ENCODE results near the gene IFIT5. TPM values are rescaled to one million over a fixed set of nuclear protein-coding genes. Genes with fewer than 3 reads are reported as not detected.

The IFIT5 gene
- total RNA-seq, 2 donors from 2014 or later, result 1.5 to 2.5 TPM

- no peaks in the 10 kb centered on the region for H3K27me3 ChIP-seq (ENCODE audit: control insufficient read depth, insufficient read depth, low read length, poor library complexity, severe bottlenecking)
- H3K27ac ChIP-seq (ENCODE audit: low read depth, low read length), result no peak overlapping the region
- H3K9ac ChIP-seq (ENCODE audit: extremely low read depth, low read length, poor library complexity, severe bottlenecking), result no peak overlapping the region
- Mint-ChIP-seq H3K36me3 (ENCODE audit: low read depth) (no peaks in the 10 kb centered on the region), H3K4me3 (no peak overlapping the region), H3K9me3 (no peaks in the 10 kb centered on the region), H3K27me3 (ENCODE audit: insufficient read depth) (no peaks in the 10 kb centered on the region), H3K4me1 (peaks cover 22% of the 10 kb centered on the region), H3K27ac (no peak overlapping the region)
- H3K9me3 ChIP-seq (ENCODE audit: control insufficient read depth, low read length), result no peaks in the 10 kb centered on the region
- DNase-seq, result no peak
- no peaks in the 10 kb centered on the region for H3K4me1 ChIP-seq (ENCODE audit: control insufficient read depth, insufficient read depth, low read length)
- WGBS, 2 experiments (ENCODE audit: insufficient coverage in 1 of 2, insufficient read length in 1 of 2), result 89 to 92% methylated on average over 3 of the region's 3 CpGs
- no peaks in the 10 kb centered on the region for H3K36me3 ChIP-seq (ENCODE audit: control insufficient read depth, insufficient read depth, low read length)
- TF ChIP-seq CTCF (conservative IDR thresholded peaks at IDR 0.05), result no peak
- H3K4me3 ChIP-seq (ENCODE audit: low read length), result no peak overlapping the region
Measured at GRCh38 chr10:89373916-89374711, 40.3 kb upstream of the IFIT5 start.

GRCh38 chr10:89374713-89375141 is 39.6 kb upstream of the IFIT5 start:
- Histone ChIP-seq H3K27me3 (ENCODE audit: control insufficient read depth, insufficient read depth, low read length, poor library complexity, severe bottlenecking) (no peaks in the 10 kb centered on the region), H3K4me1 (ENCODE audit: control insufficient read depth, insufficient read depth, low read length) (no peaks in the 10 kb centered on the region), H3K27ac (ENCODE audit: low read depth, low read length) (no peak overlapping the region), H3K9me3 (ENCODE audit: control insufficient read depth, low read length) (no peaks in the 10 kb centered on the region), H3K4me3 (ENCODE audit: low read length) (no peak overlapping the region), H3K36me3 (ENCODE audit: control insufficient read depth, insufficient read depth, low read length) (no peaks in the 10 kb centered on the region), H3K9ac (ENCODE audit: extremely low read depth, low read length, poor library complexity, severe bottlenecking) (no peak overlapping the region)
- H3K4me1 Mint-ChIP-seq, result peaks cover 18% of the 10 kb centered on the region
- no peak for DNase-seq
- H3K9me3 Mint-ChIP-seq, result no peaks in the 10 kb centered on the region
- H3K4me3 Mint-ChIP-seq, result no peak overlapping the region
- no peaks in the 10 kb centered on the region for H3K27me3 Mint-ChIP-seq (ENCODE audit: insufficient read depth)
- H3K36me3 Mint-ChIP-seq (ENCODE audit: low read depth), result no peaks in the 10 kb centered on the region
- no peak overlapping the region for H3K27ac Mint-ChIP-seq
- no peak for TF ChIP-seq CTCF (conservative IDR thresholded peaks at IDR 0.05)

- Mint-ChIP-seq H3K27me3 (ENCODE audit: insufficient read depth) (no peaks in the 10 kb centered on the region), H3K9me3 (no peaks in the 10 kb centered on the region), H3K36me3 (ENCODE audit: low read depth) (no peaks in the 10 kb centered on the region), H3K27ac (no peak within 1 kb of the TSS), H3K4me1 (peaks cover 18% of the 10 kb centered on the region), H3K4me3 (no peak within 1 kb of the TSS)
- no peaks in the 10 kb centered on the region for H3K27me3 ChIP-seq (ENCODE audit: control insufficient read depth, insufficient read depth, low read length, poor library complexity, severe bottlenecking)
- no peak within 1 kb of the TSS for H3K9ac ChIP-seq (ENCODE audit: extremely low read depth, low read length, poor library complexity, severe bottlenecking)
- H3K27ac ChIP-seq (ENCODE audit: low read depth, low read length), result no peak within 1 kb of the TSS
- H3K9me3 ChIP-seq (ENCODE audit: control insufficient read depth, low read length), result no peaks in the 10 kb centered on the region
- 89 to 91% methylated on average over 5 of the region's 5 CpGs for WGBS, 2 experiments (ENCODE audit: insufficient coverage in 1 of 2, insufficient read length in 1 of 2)
- H3K4me1 ChIP-seq (ENCODE audit: control insufficient read depth, insufficient read depth, low read length), result no peaks in the 10 kb centered on the region
- TF ChIP-seq CTCF (conservative IDR thresholded peaks at IDR 0.05), result no peak
- no peak within 1 kb of the TSS for H3K4me3 ChIP-seq (ENCODE audit: low read length)
- H3K36me3 ChIP-seq (ENCODE audit: control insufficient read depth, insufficient read depth, low read length), result no peaks in the 10 kb centered on the region
- no peak for DNase-seq
Measured at GRCh38 chr10:89377705-89378637, 36.4 kb upstream of the IFIT5 start, which contains the start of gene IFIT1B. Gene IFIT1B (plus strand): TSS chr10:89378056. CDS start chr10:89378136, 80 bp downstream.
